ENCODE data around the gene WDR55.

DNA sequence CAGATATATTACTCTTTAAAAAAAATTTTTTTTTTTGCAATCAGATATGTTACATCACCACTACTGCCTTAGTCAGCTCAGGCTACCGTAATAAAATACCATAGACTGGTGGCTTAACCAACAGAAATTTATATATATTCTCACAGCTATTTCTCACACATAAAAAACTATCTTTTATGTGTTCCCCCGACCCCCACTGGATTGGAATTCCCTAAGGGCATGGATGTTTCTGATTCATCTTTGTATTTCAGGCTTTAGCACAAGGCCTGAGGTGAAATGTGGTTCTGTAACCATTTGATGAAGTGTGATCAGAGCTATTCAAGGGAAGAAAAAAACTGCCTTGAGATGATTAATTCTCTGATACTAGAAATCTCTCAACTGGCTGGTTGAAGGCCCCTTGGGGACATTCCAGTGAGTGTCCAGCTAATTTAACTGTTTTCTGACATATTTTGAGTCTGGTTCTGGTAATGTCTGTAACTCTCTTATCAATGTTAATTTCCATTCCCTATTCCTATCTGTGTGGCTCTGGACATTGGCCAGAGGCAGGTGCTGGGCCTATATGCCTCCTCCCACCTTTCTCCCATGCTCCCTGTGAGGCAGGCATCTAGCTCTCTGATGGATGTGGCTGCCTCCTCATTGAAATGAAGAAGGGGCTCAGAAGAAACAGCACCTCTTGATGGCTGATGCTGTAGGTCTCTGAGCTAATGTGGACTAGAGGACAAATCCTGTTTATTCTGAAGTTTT, 34.2 kb upstream of the WDR55 start:
- TF ChIP-seq, protein P1, sequence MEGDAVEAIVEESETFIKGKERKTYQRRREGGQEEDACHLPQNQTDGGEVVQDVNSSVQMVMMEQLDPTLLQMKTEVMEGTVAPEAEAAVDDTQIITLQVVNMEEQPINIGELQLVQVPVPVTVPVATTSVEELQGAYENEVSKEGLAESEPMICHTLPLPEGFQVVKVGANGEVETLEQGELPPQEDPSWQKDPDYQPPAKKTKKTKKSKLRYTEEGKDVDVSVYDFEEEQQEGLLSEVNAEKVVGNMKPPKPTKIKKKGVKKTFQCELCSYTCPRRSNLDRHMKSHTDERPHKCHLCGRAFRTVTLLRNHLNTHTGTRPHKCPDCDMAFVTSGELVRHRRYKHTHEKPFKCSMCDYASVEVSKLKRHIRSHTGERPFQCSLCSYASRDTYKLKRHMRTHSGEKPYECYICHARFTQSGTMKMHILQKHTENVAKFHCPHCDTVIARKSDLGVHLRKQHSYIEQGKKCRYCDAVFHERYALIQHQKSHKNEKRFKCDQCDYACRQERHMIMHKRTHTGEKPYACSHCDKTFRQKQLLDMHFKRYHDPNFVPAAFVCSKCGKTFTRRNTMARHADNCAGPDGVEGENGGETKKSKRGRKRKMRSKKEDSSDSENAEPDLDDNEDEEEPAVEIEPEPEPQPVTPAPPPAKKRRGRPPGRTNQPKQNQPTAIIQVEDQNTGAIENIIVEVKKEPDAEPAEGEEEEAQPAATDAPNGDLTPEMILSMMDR (IDR thresholded peaks at IDR 0.05), result no peak
- TF ChIP-seq POLR2A (IDR thresholded peaks at IDR 0.05; ENCODE audit: low read length), result no peak
- TF ChIP-seq RFX5 (IDR thresholded peaks at IDR 0.05), result no peak
- no peak for TF ChIP-seq EP300 (IDR thresholded peaks at IDR 0.05)
- TF ChIP-seq MAFK (IDR thresholded peaks at IDR 0.05; ENCODE audit: partially characterized antibody), result no peak
- TF ChIP-seq, protein P2, sequence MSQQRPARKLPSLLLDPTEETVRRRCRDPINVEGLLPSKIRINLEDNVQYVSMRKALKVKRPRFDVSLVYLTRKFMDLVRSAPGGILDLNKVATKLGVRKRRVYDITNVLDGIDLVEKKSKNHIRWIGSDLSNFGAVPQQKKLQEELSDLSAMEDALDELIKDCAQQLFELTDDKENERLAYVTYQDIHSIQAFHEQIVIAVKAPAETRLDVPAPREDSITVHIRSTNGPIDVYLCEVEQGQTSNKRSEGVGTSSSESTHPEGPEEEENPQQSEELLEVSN (IDR thresholded peaks at IDR 0.05; ENCODE audit: borderline replicate concordance, low read depth), result no peak
- TF ChIP-seq RAD21 (conservative IDR thresholded peaks at IDR 0.05 in 1 of 2, IDR thresholded peaks at IDR 0.05 in 1 of 2), result no peak
